Fibroblast of mammary gland (primary cell): ENCODE measurements around the gene SH3GL2.

Experiments used
- DNase-seq: peaks from one replicate; pipeline ENCODE4 v3.0.0-alpha.2; 2010; ENCODE audit warnings: low read depth
- H3K4me3 ChIP-seq: 2 replicates; pipeline ENCODE4 v1.5.1; 2011; ENCODE audit warnings: low read depth, mild to moderate bottlenecking, low read length, moderate library complexity; ENCODE audit not compliant: control insufficient read depth
- TF ChIP-seq, protein P1 (sequence below): conservative IDR thresholded peaks from 2 replicates; pipeline ENCODE4 v1.5.1; 2011; ENCODE audit warnings: low read depth, low read length, inconsistent platforms; ENCODE audit not compliant: control insufficient read depth, insufficient read depth

SH3GL2 gene

GRCh38 chr9:17555362-17556054, 23.4 kb upstream of the SH3GL2 start:
- TF ChIP-seq, protein P1, sequence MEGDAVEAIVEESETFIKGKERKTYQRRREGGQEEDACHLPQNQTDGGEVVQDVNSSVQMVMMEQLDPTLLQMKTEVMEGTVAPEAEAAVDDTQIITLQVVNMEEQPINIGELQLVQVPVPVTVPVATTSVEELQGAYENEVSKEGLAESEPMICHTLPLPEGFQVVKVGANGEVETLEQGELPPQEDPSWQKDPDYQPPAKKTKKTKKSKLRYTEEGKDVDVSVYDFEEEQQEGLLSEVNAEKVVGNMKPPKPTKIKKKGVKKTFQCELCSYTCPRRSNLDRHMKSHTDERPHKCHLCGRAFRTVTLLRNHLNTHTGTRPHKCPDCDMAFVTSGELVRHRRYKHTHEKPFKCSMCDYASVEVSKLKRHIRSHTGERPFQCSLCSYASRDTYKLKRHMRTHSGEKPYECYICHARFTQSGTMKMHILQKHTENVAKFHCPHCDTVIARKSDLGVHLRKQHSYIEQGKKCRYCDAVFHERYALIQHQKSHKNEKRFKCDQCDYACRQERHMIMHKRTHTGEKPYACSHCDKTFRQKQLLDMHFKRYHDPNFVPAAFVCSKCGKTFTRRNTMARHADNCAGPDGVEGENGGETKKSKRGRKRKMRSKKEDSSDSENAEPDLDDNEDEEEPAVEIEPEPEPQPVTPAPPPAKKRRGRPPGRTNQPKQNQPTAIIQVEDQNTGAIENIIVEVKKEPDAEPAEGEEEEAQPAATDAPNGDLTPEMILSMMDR = no peak
- H3K4me3 ChIP-seq = no peak overlapping the region
- no peak for DNase-seq

GRCh38 chr9:17556255-17556654, 22.6 kb upstream of the SH3GL2 start:
- no peak for DNase-seq
- TF ChIP-seq, protein P1 = no peak
- H3K4me3 ChIP-seq = no peak overlapping the region

DNA sequence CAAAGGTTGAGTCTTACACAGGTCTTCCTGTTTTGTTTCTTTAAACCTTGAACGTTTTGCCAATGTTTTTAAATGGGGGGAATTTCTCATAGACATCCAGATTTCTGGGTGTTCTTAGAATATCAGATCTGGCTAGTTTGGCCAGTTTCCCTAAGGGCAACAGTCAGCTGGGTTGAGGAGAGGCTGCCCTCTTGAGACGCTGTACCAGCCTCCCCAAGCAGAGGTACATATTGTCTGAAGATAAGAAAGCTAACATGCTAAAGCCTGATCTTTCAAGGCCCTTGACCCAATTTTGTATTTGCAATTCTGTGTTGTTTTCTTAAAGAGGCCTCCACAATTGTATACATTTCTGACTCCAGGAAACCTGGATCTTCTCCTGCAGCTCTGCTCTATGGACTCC, 21.9 kb upstream of the SH3GL2 start:
- no peak for DNase-seq
- TF ChIP-seq, protein P1 = no peak
- H3K4me3 ChIP-seq = no peak overlapping the region

DNA sequence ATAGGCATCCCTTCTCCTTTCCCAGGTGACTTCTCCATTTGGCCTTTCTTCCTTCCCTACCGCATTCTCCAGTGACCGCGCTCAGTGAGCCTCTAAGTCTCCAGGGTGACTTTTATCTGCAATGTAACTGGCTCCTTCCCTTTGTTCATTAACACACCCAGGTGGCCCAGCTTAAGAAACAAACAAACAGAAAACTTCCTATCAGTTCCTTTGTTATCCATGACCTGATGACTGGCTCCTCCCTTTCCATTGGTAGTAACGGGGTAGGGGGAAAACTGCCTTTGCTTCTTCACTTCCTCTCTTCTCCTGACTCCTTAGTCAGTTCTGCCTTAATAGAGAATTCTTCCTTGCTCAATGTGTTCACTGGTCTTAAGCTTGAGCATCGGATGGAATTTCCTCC, 7.0 kb upstream of the SH3GL2 start:
- no peak overlapping the region for H3K4me3 ChIP-seq
- no peak for DNase-seq
- TF ChIP-seq, protein P1 = no peak

GRCh38 chr9:17574342-17574741, 4.5 kb upstream of the SH3GL2 start:
- TF ChIP-seq, protein P1 = no peak
- no peak overlapping the region for H3K4me3 ChIP-seq
- no peak for DNase-seq

- DNase-seq = no peak
- H3K4me3 ChIP-seq = peak overlapping the region; percentile 21
- TF ChIP-seq, protein P1 = no peak
These were observed 322 bp upstream of the SH3GL2 start for GRCh38 chr9:17578577-17578910.

- H3K4me3 ChIP-seq = no peak overlapping the region
- DNase-seq = no peak
- TF ChIP-seq, protein P1 = no peak
These were observed 1.3 kb downstream of the SH3GL2 start for GRCh38 chr9:17580119-17580518.
